Fibroblast of lung (primary cell): ENCODE results near the gene AP5B1. TPM values are rescaled to one million over a fixed set of nuclear protein-coding genes. Genes with fewer than 3 reads are reported as not detected.

Source experiments
- DNase-seq, 2 donors: peaks; one replicate each; pipeline versions ENCODE4 v3.0.0 to v3.0.0-alpha.2; 2010; ENCODE audit warnings: low read depth in 2 of 2
- H2AFZ ChIP-seq: 2 replicates; pipeline ENCODE4 v1.5.1; 2012; ENCODE audit warnings: low read length, control low read depth, inconsistent platforms
- H3K27ac ChIP-seq: 2 replicates; pipeline ENCODE4 v1.5.1; 2011; ENCODE audit warnings: low read length, control low read depth; ENCODE audit not compliant: insufficient read depth
- H3K27me3 ChIP-seq: 2 replicates; pipeline ENCODE4 v1.5.1; 2011; ENCODE audit warnings: mild to moderate bottlenecking, low read length; ENCODE audit not compliant: control insufficient read depth, insufficient read depth
- H3K36me3 ChIP-seq: 2 replicates; pipeline ENCODE4 v1.5.1; 2011; ENCODE audit warnings: low read length; ENCODE audit not compliant: control insufficient read depth, insufficient read depth
- H3K4me1 ChIP-seq: 2 replicates; pipeline ENCODE4 v1.5.1; 2011; ENCODE audit warnings: low read length; ENCODE audit not compliant: control insufficient read depth, insufficient read depth; ENCODE audit errors: extremely low read depth
- H3K4me2 ChIP-seq: 2 replicates; pipeline ENCODE4 v1.5.1; 2011; ENCODE audit warnings: low read length, control low read depth; ENCODE audit not compliant: insufficient read depth; ENCODE audit errors: extremely low read depth
- H3K4me3 ChIP-seq, 4 experiments: fragments of 200-600 bp in 1 of 4; sonication (generic) in 1 of 4; replicated peaks in 1 of 4; 2 replicates each; pipeline ENCODE4 v1.5.1; 2011 to 2016; ENCODE audit warnings: low read length in 4 of 4, low read depth in 3 of 4, mild to moderate bottlenecking in 3 of 4, control low read depth in 2 of 4, inconsistent platforms in 1 of 4, mixed read lengths in 1 of 4; ENCODE audit not compliant: insufficient read depth in 1 of 4; ENCODE audit errors: control extremely low read depth in 1 of 4
- H3K79me2 ChIP-seq: 2 replicates; pipeline ENCODE4 v1.5.1; 2012; ENCODE audit warnings: mild to moderate bottlenecking, low read length, inconsistent platforms; ENCODE audit not compliant: control insufficient read depth, insufficient read depth
- H3K9ac ChIP-seq: 2 replicates; pipeline ENCODE4 v1.5.1; 2011; ENCODE audit warnings: mild to moderate bottlenecking, low read length, control low read depth; ENCODE audit not compliant: insufficient read depth
- H3K9me3 ChIP-seq: 2 replicates; pipeline ENCODE4 v1.5.1; 2012; ENCODE audit warnings: low read depth, low read length; ENCODE audit not compliant: control insufficient read depth, insufficient read depth
- H4K20me1 ChIP-seq: 2 replicates; pipeline ENCODE4 v1.5.1; 2011; ENCODE audit warnings: low read length; ENCODE audit not compliant: control insufficient read depth, insufficient read depth; ENCODE audit errors: extremely low read depth
- CTCF ChIP-seq, 2 donors: IDR thresholded peaks in 1 of 2; conservative IDR thresholded peaks in 1 of 2; 1 replicate in 1 of 2; 2 replicates in 1 of 2; pipeline ENCODE4 v1.5.1; 2011 to 2012; ENCODE audit warnings: low read length in 2 of 2, control low read depth in 1 of 2, inconsistent platforms in 1 of 2, low read depth in 1 of 2, mild to moderate bottlenecking in 1 of 2
- EZH2 ChIP-seq: IDR thresholded peaks from 2 replicates; pipeline ENCODE4 v1.5.1; 2012; ENCODE audit warnings: low read length, control low read depth, mild to moderate bottlenecking; ENCODE audit errors: missing control alignments
- polyA plus RNA-seq, 2 donors: library from polyadenylated mRNA; depleted of rRNA in 1 of 2; stranded (reverse) in 1 of 2; unstranded in 1 of 2; fragments of >200 nt; gene quantifications; 2 replicates each; pipeline ENCODE4 v1.2.1, GENCODE V29; 2011 to 2012; ENCODE audit warnings: missing spikeins in 1 of 2
- total RNA-seq: library from RNA; depleted of rRNA; stranded (reverse); fragments of >200 nt; gene quantifications from 2 replicates; pipeline ENCODE4 v1.2.1, GENCODE V29; 2014

AP5B1 gene
- total and polyA plus RNA-seq, 2 donors (not counting 1 experiment from before 2014, with no cell fraction given), result 1.6 to 6.3 TPM

GRCh38 chr11:65793625-65794400 is 13.0 kb upstream of the AP5B1 start:
- Histone ChIP-seq H3K9me3 (no peaks in the 10 kb centered on the region), H3K27me3 (peaks cover 20% of the 10 kb centered on the region), H4K20me1 (no peaks in the 10 kb centered on the region), H2AFZ (no peak overlapping the region), H3K9ac (no peak overlapping the region), H3K4me3 (no peak overlapping the region), H3K36me3 (no peaks in the 10 kb centered on the region), H3K4me2 (no peak overlapping the region), H3K27ac (no peak overlapping the region), H3K4me1 (no peaks in the 10 kb centered on the region), H3K79me2 (no peaks in the 10 kb centered on the region)
- no peak for DNase-seq
- TF ChIP-seq CTCF (conservative IDR thresholded peaks at IDR 0.05 in 1 of 2, IDR thresholded peaks at IDR 0.05 in 1 of 2; ENCODE audit: low read depth in 1 of 2, low read length in 2 of 2) (no peak), EZH2 (no peak)

DNA sequence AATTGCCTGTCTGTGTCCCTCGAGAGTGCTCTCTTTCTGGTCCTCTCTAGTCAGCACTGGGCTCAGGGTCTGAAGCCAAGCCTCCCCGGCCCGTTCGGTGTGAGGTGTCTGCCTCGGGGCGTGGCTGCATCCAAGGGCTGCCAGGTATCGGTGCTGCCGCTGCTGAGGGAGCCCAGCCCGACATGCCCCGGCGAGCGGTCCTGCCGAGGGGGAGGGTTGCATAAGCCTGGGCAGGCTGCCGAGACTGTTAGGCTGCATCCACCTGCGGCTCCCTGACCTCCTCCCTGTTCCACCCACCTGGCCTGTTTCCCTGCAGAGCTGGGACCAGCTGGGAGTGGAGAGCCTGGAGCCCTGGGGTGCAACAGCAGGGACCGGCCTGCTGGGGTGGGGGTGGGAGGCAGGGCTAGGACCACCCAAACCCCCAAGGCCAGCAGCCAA is 12.4 kb upstream of the AP5B1 start:
- H4K20me1 ChIP-seq, result no peaks in the 10 kb centered on the region
- no peaks in the 10 kb centered on the region for H3K36me3 ChIP-seq
- H3K4me1 ChIP-seq, result no peaks in the 10 kb centered on the region
- TF ChIP-seq EZH2, result no peak
- TF ChIP-seq CTCF (conservative IDR thresholded peaks at IDR 0.05 in 1 of 2, IDR thresholded peaks at IDR 0.05 in 1 of 2; ENCODE audit: low read depth in 1 of 2, low read length in 2 of 2), result no peak
- no peaks in the 10 kb centered on the region for H3K79me2 ChIP-seq
- no peak overlapping the region for H2AFZ ChIP-seq
- DNase-seq, result no peak
- peaks cover 26% of the 10 kb centered on the region for H3K27me3 ChIP-seq
- no peak overlapping the region for H3K27ac ChIP-seq
- H3K4me3 ChIP-seq, result no peak overlapping the region
- H3K9ac ChIP-seq, result no peak overlapping the region
- no peaks in the 10 kb centered on the region for H3K9me3 ChIP-seq
- no peak overlapping the region for H3K4me2 ChIP-seq

GRCh38 chr11:65792456-65792855 is 11.7 kb upstream of the AP5B1 start:
- no peak for TF ChIP-seq EZH2
- no peak for TF ChIP-seq CTCF (conservative IDR thresholded peaks at IDR 0.05 in 1 of 2, IDR thresholded peaks at IDR 0.05 in 1 of 2; ENCODE audit: low read depth in 1 of 2, low read length in 2 of 2)
- H3K9me3 ChIP-seq, result no peaks in the 10 kb centered on the region
- no peak overlapping the region for H3K9ac ChIP-seq
- no peak for DNase-seq
- H3K4me3 ChIP-seq, result no peak overlapping the region
- H4K20me1 ChIP-seq, result no peaks in the 10 kb centered on the region
- H3K36me3 ChIP-seq, result no peaks in the 10 kb centered on the region
- no peaks in the 10 kb centered on the region for H3K79me2 ChIP-seq
- no peak overlapping the region for H3K27ac ChIP-seq
- peaks cover 30% of the 10 kb centered on the region for H3K27me3 ChIP-seq
- H3K4me2 ChIP-seq, result no peak overlapping the region
- no peak overlapping the region for H2AFZ ChIP-seq
- H3K4me1 ChIP-seq, result no peaks in the 10 kb centered on the region
